Fibroblast of lung (primary cell): Measurements from ENCODE around the gene CLEC1B. TPM values are rescaled to one million over a fixed set of nuclear protein-coding genes. Genes with fewer than 3 reads are reported as not detected.

Experiments
- DNase-seq, 2 donors: peaks; one replicate each; pipeline versions ENCODE4 v3.0.0 to v3.0.0-alpha.2; 2010; ENCODE audit warnings: low read depth in 2 of 2
- H2AFZ ChIP-seq: 2 replicates; pipeline ENCODE4 v1.5.1; 2012; ENCODE audit warnings: low read length, control low read depth, inconsistent platforms
- H3K27ac ChIP-seq: 2 replicates; pipeline ENCODE4 v1.5.1; 2011; ENCODE audit warnings: low read length, control low read depth; ENCODE audit not compliant: insufficient read depth
- H3K27me3 ChIP-seq: 2 replicates; pipeline ENCODE4 v1.5.1; 2011; ENCODE audit warnings: mild to moderate bottlenecking, low read length; ENCODE audit not compliant: control insufficient read depth, insufficient read depth
- H3K36me3 ChIP-seq: 2 replicates; pipeline ENCODE4 v1.5.1; 2011; ENCODE audit warnings: low read length; ENCODE audit not compliant: control insufficient read depth, insufficient read depth
- H3K4me1 ChIP-seq: 2 replicates; pipeline ENCODE4 v1.5.1; 2011; ENCODE audit warnings: low read length; ENCODE audit not compliant: control insufficient read depth, insufficient read depth; ENCODE audit errors: extremely low read depth
- H3K4me2 ChIP-seq: 2 replicates; pipeline ENCODE4 v1.5.1; 2011; ENCODE audit warnings: low read length, control low read depth; ENCODE audit not compliant: insufficient read depth; ENCODE audit errors: extremely low read depth
- H3K4me3 ChIP-seq, 4 experiments: fragments of 200-600 bp in 1 of 4; sonication (generic) in 1 of 4; replicated peaks in 1 of 4; 2 replicates each; pipeline ENCODE4 v1.5.1; 2011 to 2016; ENCODE audit warnings: low read length in 4 of 4, low read depth in 3 of 4, mild to moderate bottlenecking in 3 of 4, control low read depth in 2 of 4, inconsistent platforms in 1 of 4, mixed read lengths in 1 of 4; ENCODE audit not compliant: insufficient read depth in 1 of 4; ENCODE audit errors: control extremely low read depth in 1 of 4
- H3K79me2 ChIP-seq: 2 replicates; pipeline ENCODE4 v1.5.1; 2012; ENCODE audit warnings: mild to moderate bottlenecking, low read length, inconsistent platforms; ENCODE audit not compliant: control insufficient read depth, insufficient read depth
- H3K9ac ChIP-seq: 2 replicates; pipeline ENCODE4 v1.5.1; 2011; ENCODE audit warnings: mild to moderate bottlenecking, low read length, control low read depth; ENCODE audit not compliant: insufficient read depth
- H3K9me3 ChIP-seq: 2 replicates; pipeline ENCODE4 v1.5.1; 2012; ENCODE audit warnings: low read depth, low read length; ENCODE audit not compliant: control insufficient read depth, insufficient read depth
- H4K20me1 ChIP-seq: 2 replicates; pipeline ENCODE4 v1.5.1; 2011; ENCODE audit warnings: low read length; ENCODE audit not compliant: control insufficient read depth, insufficient read depth; ENCODE audit errors: extremely low read depth
- EZH2 ChIP-seq: IDR thresholded peaks from 2 replicates; pipeline ENCODE4 v1.5.1; 2012; ENCODE audit warnings: low read length, control low read depth, mild to moderate bottlenecking; ENCODE audit errors: missing control alignments
- polyA minus RNA-seq: library from RNA; depleted of rRNA, polyadenylated mRNA; stranded (reverse); fragments of >200 nt; gene quantifications from 2 replicates; pipeline ENCODE4 v1.2.3, GENCODE V29; 2011; ENCODE audit warnings: low replicate concordance
- polyA plus RNA-seq, 2 donors: library from polyadenylated mRNA; depleted of rRNA in 1 of 2; stranded (reverse) in 1 of 2; unstranded in 1 of 2; fragments of >200 nt; gene quantifications; 2 replicates each; pipeline ENCODE4 v1.2.1, GENCODE V29; 2011 to 2012; ENCODE audit warnings: missing spikeins in 1 of 2
- total RNA-seq: library from RNA; depleted of rRNA; stranded (reverse); fragments of >200 nt; gene quantifications from 2 replicates; pipeline ENCODE4 v1.2.1, GENCODE V29; 2014
- TF ChIP-seq, protein P1 (sequence below), 2 donors: IDR thresholded peaks in 1 of 2; conservative IDR thresholded peaks in 1 of 2; 1 replicate in 1 of 2; 2 replicates in 1 of 2; pipeline ENCODE4 v1.5.1; 2011 to 2012; ENCODE audit warnings: low read length in 2 of 2, control low read depth in 1 of 2, inconsistent platforms in 1 of 2, low read depth in 1 of 2, mild to moderate bottlenecking in 1 of 2

CLEC1B gene
- not detected in 2 replicates for total RNA-seq
- not detected in 2 replicates for polyA plus RNA-seq
- polyA plus RNA-seq (2012) = not detected in 2 replicates
- polyA minus RNA-seq = not detected in 2 replicates

DNA sequence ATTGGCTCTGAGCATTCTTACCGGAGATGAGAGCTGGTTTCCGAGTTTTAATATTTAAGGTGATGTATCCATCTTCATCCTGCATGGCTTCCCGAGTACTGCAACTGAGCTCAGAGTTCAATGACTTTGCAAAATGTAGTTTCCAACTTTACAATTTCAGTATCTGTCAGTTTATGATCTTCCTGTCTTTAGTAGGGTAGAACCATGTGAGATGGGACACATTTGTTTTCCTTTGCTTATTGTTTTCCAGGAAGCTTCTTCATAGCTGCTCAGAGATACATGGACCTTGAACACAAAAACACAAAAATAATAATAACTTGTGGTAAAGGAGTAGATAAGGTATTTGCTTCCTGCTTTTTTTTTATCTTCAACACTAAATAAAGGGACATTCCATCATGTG lies at the start of gene CLEC1B:
Gene CLEC1B (minus strand): TSS at position 106 of the 400 bp plus-strand sequence. CDS start 21 bp downstream, at position 85.
- Histone ChIP-seq H2AFZ (no peak within 1 kb of the TSS), H3K27me3 (no peaks in the 10 kb centered on the region), H3K4me2 (no peak within 1 kb of the TSS), H3K36me3 (no peaks in the 10 kb centered on the region), H3K4me3 (no peak within 1 kb of the TSS), H3K9me3 (no peaks in the 10 kb centered on the region), H3K9ac (no peak within 1 kb of the TSS), H3K79me2 (no peaks in the 10 kb centered on the region), H4K20me1 (no peaks in the 10 kb centered on the region), H3K27ac (no peak within 1 kb of the TSS), H3K4me1 (no peaks in the 10 kb centered on the region)
- TF ChIP-seq, protein P1, sequence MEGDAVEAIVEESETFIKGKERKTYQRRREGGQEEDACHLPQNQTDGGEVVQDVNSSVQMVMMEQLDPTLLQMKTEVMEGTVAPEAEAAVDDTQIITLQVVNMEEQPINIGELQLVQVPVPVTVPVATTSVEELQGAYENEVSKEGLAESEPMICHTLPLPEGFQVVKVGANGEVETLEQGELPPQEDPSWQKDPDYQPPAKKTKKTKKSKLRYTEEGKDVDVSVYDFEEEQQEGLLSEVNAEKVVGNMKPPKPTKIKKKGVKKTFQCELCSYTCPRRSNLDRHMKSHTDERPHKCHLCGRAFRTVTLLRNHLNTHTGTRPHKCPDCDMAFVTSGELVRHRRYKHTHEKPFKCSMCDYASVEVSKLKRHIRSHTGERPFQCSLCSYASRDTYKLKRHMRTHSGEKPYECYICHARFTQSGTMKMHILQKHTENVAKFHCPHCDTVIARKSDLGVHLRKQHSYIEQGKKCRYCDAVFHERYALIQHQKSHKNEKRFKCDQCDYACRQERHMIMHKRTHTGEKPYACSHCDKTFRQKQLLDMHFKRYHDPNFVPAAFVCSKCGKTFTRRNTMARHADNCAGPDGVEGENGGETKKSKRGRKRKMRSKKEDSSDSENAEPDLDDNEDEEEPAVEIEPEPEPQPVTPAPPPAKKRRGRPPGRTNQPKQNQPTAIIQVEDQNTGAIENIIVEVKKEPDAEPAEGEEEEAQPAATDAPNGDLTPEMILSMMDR (conservative IDR thresholded peaks at IDR 0.05 in 1 of 2, IDR thresholded peaks at IDR 0.05 in 1 of 2; ENCODE audit: low read depth in 1 of 2, low read length in 2 of 2) = no peak
- no peak for TF ChIP-seq EZH2
- no peak for DNase-seq

DNA sequence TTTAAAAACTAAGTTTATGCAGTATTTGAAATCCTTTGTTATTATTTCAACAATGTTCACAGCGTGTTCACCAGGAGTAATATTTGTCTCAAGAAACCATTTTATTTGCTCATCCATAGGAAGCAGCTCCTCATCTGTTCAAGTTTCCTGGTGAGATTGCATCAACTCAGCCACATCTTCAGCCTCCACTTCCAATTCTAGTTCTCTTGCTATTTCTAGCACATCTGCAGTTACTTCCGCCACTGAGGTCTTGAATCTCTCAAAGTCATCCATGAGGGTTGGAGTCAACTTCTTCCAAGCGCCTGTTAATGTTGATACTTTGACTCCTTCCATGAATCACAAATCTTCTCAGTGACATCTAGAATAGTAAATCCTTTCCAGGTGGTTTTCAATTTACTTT lies 49.6 kb upstream of the CLEC1B start:
- H3K9me3 ChIP-seq = no peaks in the 10 kb centered on the region
- no peaks in the 10 kb centered on the region for H3K79me2 ChIP-seq
- H3K27ac ChIP-seq = no peak overlapping the region
- H3K4me2 ChIP-seq = no peak overlapping the region
- TF ChIP-seq, protein P1 (conservative IDR thresholded peaks at IDR 0.05 in 1 of 2, IDR thresholded peaks at IDR 0.05 in 1 of 2; ENCODE audit: low read depth in 1 of 2, low read length in 2 of 2) = no peak
- no peak for TF ChIP-seq EZH2
- no peaks in the 10 kb centered on the region for H3K36me3 ChIP-seq
- H3K9ac ChIP-seq = no peak overlapping the region
- H4K20me1 ChIP-seq = no peaks in the 10 kb centered on the region
- H3K4me1 ChIP-seq = no peaks in the 10 kb centered on the region
- no peaks in the 10 kb centered on the region for H3K27me3 ChIP-seq
- no peak overlapping the region for H3K4me3 ChIP-seq
- DNase-seq = no peak
- no peak overlapping the region for H2AFZ ChIP-seq

DNA sequence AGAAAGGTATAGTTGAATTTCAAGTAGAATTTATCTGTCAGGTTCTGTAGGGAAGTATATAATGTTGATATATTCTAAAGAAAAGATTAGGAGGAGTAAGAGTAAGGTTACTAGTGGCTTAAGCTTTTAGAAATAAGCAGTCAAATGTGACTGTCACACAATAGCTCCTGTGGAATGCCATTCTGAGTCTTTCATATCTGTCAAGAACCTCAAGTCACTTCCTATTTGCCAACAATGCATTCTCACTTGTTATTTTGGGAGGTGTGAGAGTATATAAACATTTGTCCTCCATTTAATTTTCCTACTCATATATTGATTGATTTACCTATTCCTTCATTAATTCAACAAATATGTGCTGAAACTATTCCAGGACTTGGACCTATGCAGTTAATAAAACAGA lies 43.2 kb upstream of the CLEC1B start:
- TF ChIP-seq, protein P1 (conservative IDR thresholded peaks at IDR 0.05 in 1 of 2, IDR thresholded peaks at IDR 0.05 in 1 of 2; ENCODE audit: low read depth in 1 of 2, low read length in 2 of 2) = no peak
- no peak for TF ChIP-seq EZH2

More for the DNA sequence above, 43.2 kb upstream of the CLEC1B start:
- H3K27ac ChIP-seq = no peak overlapping the region
- no peaks in the 10 kb centered on the region for H3K27me3 ChIP-seq
- H3K9me3 ChIP-seq = no peaks in the 10 kb centered on the region
- H3K4me3 ChIP-seq = no peak overlapping the region
- no peaks in the 10 kb centered on the region for H4K20me1 ChIP-seq
- H3K4me2 ChIP-seq = no peak overlapping the region
- no peaks in the 10 kb centered on the region for H3K4me1 ChIP-seq
- no peaks in the 10 kb centered on the region for H3K79me2 ChIP-seq
- no peak overlapping the region for H3K9ac ChIP-seq
- no peak overlapping the region for H2AFZ ChIP-seq
- no peak for DNase-seq
- no peaks in the 10 kb centered on the region for H3K36me3 ChIP-seq
